OCI-LY7 (cell line): ENCODE measurements around the gene C1orf159.

Experiments
- EZH2phosphoT487 ChIP-seq: fragments of 200-600 bp; sonication (generic); IDR thresholded peaks from 2 replicates; pipeline ENCODE4 v1.6.1; 2018; ENCODE audit warnings: low read depth, borderline replicate concordance, mild to moderate bottlenecking, mixed run types, antibody characterized with exemption, low read length, moderate library complexity, mixed read lengths
- TF ChIP-seq, protein P1 (sequence below): fragments of 200-600 bp; sonication (generic); conservative IDR thresholded peaks from 2 replicates; pipeline ENCODE4 v1.5.1; 2014; ENCODE audit warnings: mild to moderate bottlenecking, antibody characterized with exemption, low read length, moderate library complexity, mixed read lengths

DNA sequence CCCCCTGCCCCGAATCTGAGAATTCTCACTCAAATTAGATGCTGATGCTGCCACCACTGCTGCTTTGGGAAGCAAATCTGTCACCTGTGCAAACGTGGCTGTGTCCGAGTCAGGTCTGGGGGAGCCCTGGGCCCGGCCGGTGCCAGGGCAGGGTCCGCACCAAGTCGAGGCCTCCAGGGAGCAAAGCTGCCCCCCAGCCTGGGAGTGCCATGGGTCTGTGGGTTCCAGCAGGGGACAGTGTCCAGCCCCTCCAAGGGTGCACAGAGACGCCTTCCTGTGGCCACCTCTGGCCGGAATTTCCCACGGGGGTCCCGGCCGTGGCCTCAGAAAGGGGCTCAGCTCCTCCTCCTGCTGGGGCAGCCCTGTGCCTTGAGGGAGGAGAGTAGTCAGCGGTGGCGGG is 30.1 kb upstream of the C1orf159 start:
- TF ChIP-seq, protein P1, sequence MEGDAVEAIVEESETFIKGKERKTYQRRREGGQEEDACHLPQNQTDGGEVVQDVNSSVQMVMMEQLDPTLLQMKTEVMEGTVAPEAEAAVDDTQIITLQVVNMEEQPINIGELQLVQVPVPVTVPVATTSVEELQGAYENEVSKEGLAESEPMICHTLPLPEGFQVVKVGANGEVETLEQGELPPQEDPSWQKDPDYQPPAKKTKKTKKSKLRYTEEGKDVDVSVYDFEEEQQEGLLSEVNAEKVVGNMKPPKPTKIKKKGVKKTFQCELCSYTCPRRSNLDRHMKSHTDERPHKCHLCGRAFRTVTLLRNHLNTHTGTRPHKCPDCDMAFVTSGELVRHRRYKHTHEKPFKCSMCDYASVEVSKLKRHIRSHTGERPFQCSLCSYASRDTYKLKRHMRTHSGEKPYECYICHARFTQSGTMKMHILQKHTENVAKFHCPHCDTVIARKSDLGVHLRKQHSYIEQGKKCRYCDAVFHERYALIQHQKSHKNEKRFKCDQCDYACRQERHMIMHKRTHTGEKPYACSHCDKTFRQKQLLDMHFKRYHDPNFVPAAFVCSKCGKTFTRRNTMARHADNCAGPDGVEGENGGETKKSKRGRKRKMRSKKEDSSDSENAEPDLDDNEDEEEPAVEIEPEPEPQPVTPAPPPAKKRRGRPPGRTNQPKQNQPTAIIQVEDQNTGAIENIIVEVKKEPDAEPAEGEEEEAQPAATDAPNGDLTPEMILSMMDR, result no peak
- no peak for TF ChIP-seq EZH2phosphoT487
